ENCODE data around the gene YIPF1.
"Not testable (repeated sequence)": the region's sequence is repeated elsewhere in the genome, so short reads cannot be mapped to it uniquely, and the experiment has no call there.

- TF ChIP-seq CTCF, POLR2A (IDR thresholded peaks at IDR 0.05): not testable (repeated sequence)
Observed at GRCh38 chr1:53883600-53883999, 6.0 kb downstream of the YIPF1 start.
